Activated gamma-delta T cell treated with anti-CD3 and anti-CD28 coated beads, Interleukin-2, amount 50 U/mL, for 16 hours (primary cell): ENCODE measurements around the gene CERS6.
"Not testable (repeated sequence)": the region's sequence is repeated elsewhere in the genome, so short reads cannot be mapped to it uniquely, and the experiment has no call there.

Source experiments
- DNase-seq: peaks from one replicate; pipeline ENCODE4 v3.0.0-alpha.2; 2020; ENCODE audit warnings: low read depth

Gene CERS6

GRCh38 chr2:168734199-168734760 lies 278.2 kb downstream of the CERS6 start:
- no peak for DNase-seq

- no peak for DNase-seq
Observed at GRCh38 chr2:168736649-168737445, 280.8 kb downstream of the CERS6 start.

GRCh38 chr2:168738062-168738461 lies 282.0 kb downstream of the CERS6 start:
- DNase-seq, result no peak

- DNase-seq, result no peak
Observed at GRCh38 chr2:168740360-168740759, 284.3 kb downstream of the CERS6 start.

GRCh38 chr2:168740788-168741187 lies 284.7 kb downstream of the CERS6 start:
- no peak for DNase-seq

GRCh38 chr2:168742258-168742932 lies 286.3 kb downstream of the CERS6 start:
- DNase-seq, result no peak

- no peak for DNase-seq
Observed at GRCh38 chr2:168744844-168745243, 288.8 kb downstream of the CERS6 start.

GRCh38 chr2:168748461-168748860 lies 292.4 kb downstream of the CERS6 start:
- no peak for DNase-seq

GRCh38 chr2:168749297-168749696 lies 293.2 kb downstream of the CERS6 start:
- no peak for DNase-seq

GRCh38 chr2:168751104-168751740 lies 295.1 kb downstream of the CERS6 start:
- DNase-seq, result peak; percentile 4

- DNase-seq, result no peak
Observed at GRCh38 chr2:168752361-168752760, 296.3 kb downstream of the CERS6 start.

GRCh38 chr2:168753765-168754329 lies 297.8 kb downstream of the CERS6 start:
- no peak for DNase-seq

GRCh38 chr2:168757223-168757622 lies 301.2 kb downstream of the CERS6 start:
- no peak for DNase-seq

- DNase-seq, result no peak
Observed at GRCh38 chr2:168758970-168759820, 303.1 kb downstream of the CERS6 start.

GRCh38 chr2:168765401-168765800 lies 309.3 kb downstream of the CERS6 start:
- DNase-seq, result no peak

- DNase-seq, result no peak
Observed at GRCh38 chr2:168766600-168766999, 310.5 kb downstream of the CERS6 start.

GRCh38 chr2:168767258-168767657 lies 311.2 kb downstream of the CERS6 start:
- no peak for DNase-seq

GRCh38 chr2:168768357-168768756 lies 312.3 kb downstream of the CERS6 start:
- DNase-seq, result not testable (repeated sequence)

GRCh38 chr2:168770796-168771195 lies 314.7 kb downstream of the CERS6 start:
- no peak for DNase-seq

- no peak for DNase-seq
Observed at GRCh38 chr2:168772704-168773103, 316.6 kb downstream of the CERS6 start.

GRCh38 chr2:168773128-168773527 lies 317.1 kb downstream of the CERS6 start:
- no peak for DNase-seq
